Amygdala (tissue), 56 donors: ENCODE measurements around the gene A2M.

Experiments used
- DNase-seq, 56 donors: peaks; one replicate each; lab custom pipeline; 2025; lab: John Stamatoyannopoulos, UW

Gene A2M

GRCh38 chr12:9077152-9078031, 38.3 kb downstream of the A2M start:
- DNase-seq, result no peak

- no peak for DNase-seq
These were observed 39.0 kb downstream of the A2M start for GRCh38 chr12:9076733-9077132.

- no peak for DNase-seq
These were observed 40.6 kb downstream of the A2M start for GRCh38 chr12:9075138-9075535.

- no peak for DNase-seq
These were observed 41.1 kb downstream of the A2M start for GRCh38 chr12:9074484-9075137.

- DNase-seq, result no peak
These were observed 42.6 kb downstream of the A2M start for GRCh38 chr12:9073076-9073475.

GRCh38 chr12:9072481-9073038, 43.2 kb downstream of the A2M start:
- no peak for DNase-seq

- DNase-seq, result no peak
These were observed 43.8 kb downstream of the A2M start for GRCh38 chr12:9071969-9072368.

- no peak for DNase-seq
These were observed 44.2 kb downstream of the A2M start for GRCh38 chr12:9071518-9071917.

GRCh38 chr12:9070351-9070750, 45.4 kb downstream of the A2M start:
- no peak for DNase-seq

GRCh38 chr12:9068600-9068999, 47.1 kb downstream of the A2M start:
- no peak for DNase-seq

- no peak for DNase-seq
These were observed 47.6 kb downstream of the A2M start for GRCh38 chr12:9068086-9068485.

GRCh38 chr12:9066755-9067423, 48.8 kb downstream of the A2M start:
- no peak for DNase-seq

GRCh38 chr12:9066183-9066623, 49.5 kb downstream of the A2M start:
- DNase-seq, result no peak

- no peak for DNase-seq
These were observed 50.2 kb downstream of the A2M start for GRCh38 chr12:9065607-9065856.

GRCh38 chr12:9064815-9065606, 50.7 kb downstream of the A2M start:
- DNase-seq, result peak in 41 of 56 donors; percentile 11 to 65 (median 39)

GRCh38 chr12:9064201-9064814, 51.4 kb downstream of the A2M start:
- DNase-seq, result peak in 52 of 56 donors; percentile 11 to 76 (median 54)

GRCh38 chr12:9052610-9053009, 63.1 kb downstream of the A2M start:
- no peak for DNase-seq

GRCh38 chr12:9051158-9051550, 64.6 kb downstream of the A2M start:
- DNase-seq, result no peak

GRCh38 chr12:9050521-9051157, 65.1 kb downstream of the A2M start:
- no peak for DNase-seq
